Measurements from ENCODE around the gene DLX5. TPM values are rescaled to one million over a fixed set of nuclear protein-coding genes. Genes with fewer than 3 reads are reported as not detected.

The DLX5 gene
- total RNA-seq, 4 donors from 2014 or later = 14.2 to 39.4 (median 31.5) TPM

DNA sequence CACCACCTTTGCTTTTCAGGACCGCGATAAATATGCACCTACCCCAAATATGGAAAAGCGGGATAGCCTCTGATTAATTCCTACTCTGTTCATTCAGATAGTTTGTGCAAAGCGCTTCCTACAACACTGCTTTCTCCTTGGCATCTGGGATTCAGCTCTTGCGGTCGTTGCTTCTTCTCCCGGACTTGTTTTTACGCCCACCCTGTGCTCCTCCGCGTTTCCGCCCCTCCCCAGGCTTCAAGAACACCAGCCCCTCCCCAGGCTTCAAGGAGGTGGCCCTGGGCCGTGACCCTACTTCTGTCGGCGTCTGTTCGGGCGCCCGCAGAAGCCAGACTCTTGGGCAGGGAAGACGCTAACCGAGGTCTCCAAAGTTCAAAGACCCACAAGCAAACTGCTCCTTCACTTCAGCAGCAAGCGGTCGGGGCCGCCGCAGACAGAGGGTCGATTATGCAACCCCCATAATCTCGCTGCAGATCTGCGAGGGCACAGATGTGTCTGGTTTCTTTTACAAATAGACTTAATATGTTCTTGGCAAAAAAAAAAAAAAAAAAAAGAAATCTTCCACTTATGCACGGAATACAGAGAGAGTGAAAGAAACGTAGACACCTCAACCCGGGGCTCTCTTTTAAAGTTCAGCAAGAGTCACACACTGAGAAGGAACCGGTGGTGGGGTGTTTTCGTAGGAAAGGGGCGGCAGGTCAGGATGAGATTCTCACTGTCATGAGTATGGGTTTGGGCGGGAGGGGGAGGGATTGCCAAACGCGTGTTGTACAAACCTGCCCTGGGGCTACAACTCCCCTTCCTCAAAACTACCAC, 1.9 kb downstream of the DLX5 start:
- TF ChIP-seq, protein P1, sequence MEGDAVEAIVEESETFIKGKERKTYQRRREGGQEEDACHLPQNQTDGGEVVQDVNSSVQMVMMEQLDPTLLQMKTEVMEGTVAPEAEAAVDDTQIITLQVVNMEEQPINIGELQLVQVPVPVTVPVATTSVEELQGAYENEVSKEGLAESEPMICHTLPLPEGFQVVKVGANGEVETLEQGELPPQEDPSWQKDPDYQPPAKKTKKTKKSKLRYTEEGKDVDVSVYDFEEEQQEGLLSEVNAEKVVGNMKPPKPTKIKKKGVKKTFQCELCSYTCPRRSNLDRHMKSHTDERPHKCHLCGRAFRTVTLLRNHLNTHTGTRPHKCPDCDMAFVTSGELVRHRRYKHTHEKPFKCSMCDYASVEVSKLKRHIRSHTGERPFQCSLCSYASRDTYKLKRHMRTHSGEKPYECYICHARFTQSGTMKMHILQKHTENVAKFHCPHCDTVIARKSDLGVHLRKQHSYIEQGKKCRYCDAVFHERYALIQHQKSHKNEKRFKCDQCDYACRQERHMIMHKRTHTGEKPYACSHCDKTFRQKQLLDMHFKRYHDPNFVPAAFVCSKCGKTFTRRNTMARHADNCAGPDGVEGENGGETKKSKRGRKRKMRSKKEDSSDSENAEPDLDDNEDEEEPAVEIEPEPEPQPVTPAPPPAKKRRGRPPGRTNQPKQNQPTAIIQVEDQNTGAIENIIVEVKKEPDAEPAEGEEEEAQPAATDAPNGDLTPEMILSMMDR (IDR thresholded peaks at IDR 0.05) = no peak
- TF ChIP-seq POLR2A (IDR thresholded peaks at IDR 0.05) (no peak), POLR2AphosphoS5 (IDR thresholded peaks at IDR 0.05) (no peak), EP300 (IDR thresholded peaks at IDR 0.05) (no peak)
- no peak for DNase-seq (ENCODE audit: low spot score in 2 of 2)
- Histone ChIP-seq H3K27me3 (peaks cover 96% of the 10 kb centered on the region), H3K4me1 (peaks cover 78% of the 10 kb centered on the region), H3K27ac (no peak overlapping the region), H3K9me3 (no peaks in the 10 kb centered on the region), H3K36me3 (peaks cover 4% of the 10 kb centered on the region), H3K4me3 (peak overlapping the region; percentile 54)
- 29% methylated on average over 35 of the region's 35 CpGs for WGBS

DNA sequence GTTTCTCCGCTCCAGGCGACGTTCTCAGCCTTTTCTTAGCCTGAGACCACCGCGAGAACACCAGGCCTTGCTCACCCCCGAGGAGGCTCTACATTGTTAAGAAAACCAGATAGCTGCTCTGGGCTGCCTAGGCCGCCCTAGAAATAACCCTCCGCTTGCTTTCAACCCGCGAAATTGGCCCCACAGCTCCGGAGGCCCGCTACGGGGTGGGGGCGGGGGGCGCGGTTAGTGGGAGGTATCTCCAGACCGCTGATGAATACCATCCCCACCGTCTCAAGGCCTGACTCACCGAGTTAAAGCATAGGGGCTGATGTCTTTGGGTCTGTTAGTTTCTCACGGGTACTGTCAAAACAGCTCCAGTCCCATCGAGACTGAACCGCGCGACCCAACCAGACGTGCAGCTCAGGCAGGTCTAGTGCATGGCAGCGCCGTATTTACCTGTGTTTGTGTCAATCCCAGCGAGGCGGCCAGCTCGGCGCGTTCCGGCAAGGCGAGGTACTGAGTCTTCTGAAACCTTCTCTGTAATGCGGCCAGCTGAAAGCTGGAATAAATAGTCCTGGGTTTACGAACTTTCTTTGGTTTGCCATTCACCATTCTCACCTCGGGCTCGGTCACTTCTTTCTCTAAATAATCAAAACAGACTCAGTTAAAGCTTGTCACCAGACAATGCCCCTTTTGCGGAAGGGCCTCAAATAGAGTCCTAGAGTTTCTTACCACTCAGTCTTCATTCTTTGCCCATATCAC, 2.7 kb downstream of the DLX5 start:
- Histone ChIP-seq H3K9me3 (no peaks in the 10 kb centered on the region), H3K36me3 (peaks cover 4% of the 10 kb centered on the region), H3K27ac (no peak overlapping the region), H3K4me1 (peaks cover 78% of the 10 kb centered on the region), H3K4me3 (no peak overlapping the region), H3K27me3 (peaks cover 100% of the 10 kb centered on the region)
- no peak for DNase-seq (ENCODE audit: low spot score in 2 of 2)
- WGBS = 55% methylated on average over 30 of the region's 39 CpGs
- TF ChIP-seq, protein P1 (IDR thresholded peaks at IDR 0.05) = no peak
- TF ChIP-seq POLR2AphosphoS5 (IDR thresholded peaks at IDR 0.05) (no peak), POLR2A (IDR thresholded peaks at IDR 0.05) (no peak), EP300 (IDR thresholded peaks at IDR 0.05) (no peak)

DNA sequence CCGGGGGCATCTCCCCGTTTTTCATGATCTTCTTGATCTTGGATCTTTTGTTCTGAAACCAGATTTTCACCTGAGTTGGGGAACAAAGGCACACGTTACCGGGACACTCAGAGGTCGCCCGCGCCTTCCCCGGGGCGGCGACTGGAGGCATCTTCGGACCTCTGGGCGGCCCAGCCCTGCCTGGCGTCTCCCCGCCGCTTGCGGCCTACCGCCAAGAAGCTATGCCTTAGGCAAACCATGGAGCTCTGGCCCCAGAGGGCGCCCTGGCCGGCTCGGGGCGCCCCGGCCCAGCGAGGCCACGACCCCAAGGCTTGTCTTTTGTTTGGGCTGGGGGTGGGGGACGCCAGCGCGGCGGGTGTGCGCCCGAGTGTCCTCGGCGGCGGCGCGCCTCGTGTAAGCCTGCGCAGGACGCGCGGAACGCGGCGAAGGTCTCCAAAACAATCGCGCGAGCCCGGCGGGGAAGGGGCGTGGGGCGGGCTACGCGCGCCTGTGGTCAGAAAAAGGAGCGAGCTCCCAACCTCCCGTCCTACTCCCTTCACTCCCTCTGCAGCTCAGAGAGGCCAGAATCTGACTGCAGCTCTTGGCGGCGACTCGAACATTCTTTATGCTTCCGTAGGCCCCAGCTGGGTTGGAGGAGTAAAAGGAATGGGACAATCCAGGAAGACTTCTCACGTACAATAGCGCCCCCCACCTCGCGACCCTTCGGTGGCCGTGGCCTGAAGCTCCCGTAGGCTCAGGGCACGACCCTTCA, 3.5 kb downstream of the DLX5 start:
- Histone ChIP-seq H3K36me3 (peaks cover 4% of the 10 kb centered on the region), H3K27ac (no peak overlapping the region), H3K4me1 (peaks cover 78% of the 10 kb centered on the region), H3K27me3 (peaks cover 100% of the 10 kb centered on the region), H3K4me3 (no peak overlapping the region), H3K9me3 (no peaks in the 10 kb centered on the region)
- no peak for TF ChIP-seq POLR2AphosphoS5 (IDR thresholded peaks at IDR 0.05)
- TF ChIP-seq, protein P1 (IDR thresholded peaks at IDR 0.05) = no peak
- TF ChIP-seq EP300 (IDR thresholded peaks at IDR 0.05) = no peak
- DNase-seq (ENCODE audit: low spot score in 2 of 2) = no peak
- 74% methylated on average over 52 of the region's 67 CpGs for WGBS

DNA sequence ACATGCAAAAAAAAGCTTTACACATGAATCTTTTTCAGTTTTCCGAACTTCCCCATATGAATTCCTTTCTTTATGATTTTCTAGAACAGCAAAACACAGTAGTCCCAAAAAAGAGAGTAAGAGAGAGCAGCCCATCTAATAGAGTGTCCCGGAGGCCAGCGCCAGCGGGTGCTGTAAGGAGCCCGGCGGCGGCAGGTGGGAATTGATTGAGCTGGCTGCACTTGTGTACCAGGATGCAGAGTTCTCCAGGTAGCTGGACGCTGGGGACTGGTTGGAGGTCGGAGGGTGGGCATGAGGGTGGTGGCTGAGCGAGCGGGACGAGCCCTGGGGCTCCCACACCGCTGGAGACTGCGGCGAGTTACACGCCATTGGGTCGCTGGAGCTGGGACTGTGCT, 4.0 kb downstream of the DLX5 start:
- Histone ChIP-seq H3K36me3 (peaks cover 4% of the 10 kb centered on the region), H3K27me3 (peaks cover 100% of the 10 kb centered on the region), H3K4me1 (peaks cover 73% of the 10 kb centered on the region), H3K4me3 (no peak overlapping the region), H3K9me3 (no peaks in the 10 kb centered on the region), H3K27ac (no peak overlapping the region)
- TF ChIP-seq POLR2A (IDR thresholded peaks at IDR 0.05) (no peak), EP300 (IDR thresholded peaks at IDR 0.05) (no peak), POLR2AphosphoS5 (IDR thresholded peaks at IDR 0.05) (no peak)
- TF ChIP-seq, protein P1 (IDR thresholded peaks at IDR 0.05) = no peak
- WGBS = 52% methylated on average over 17 of the region's 17 CpGs
- DNase-seq (ENCODE audit: low spot score in 2 of 2) = no peak

All from suprapubic skin (tissue), 4 donors.